GM21526 (cell line): ENCODE data around the gene ATG7.
"Not testable (repeated sequence)": the region's sequence is repeated elsewhere in the genome, so short reads cannot be mapped to it uniquely, and the experiment has no call there.

Source experiments
- ATAC-seq: cut with Tn5 transposase; IDR thresholded peaks from one replicate; pipeline ENCODE4 v1.9.1; 2021; ENCODE audit warnings: moderate library complexity; ENCODE audit not compliant: unreplicated experiment, low FRiP score

ATG7 gene

GRCh38 chr3:11291808-11292207 lies 19.6 kb downstream of the ATG7 start:
- ATAC-seq: no peak

- ATAC-seq: no peak
Measured at GRCh38 chr3:11297126-11297525, 24.9 kb downstream of the ATG7 start.

- ATAC-seq: peak; percentile 65
Measured at GRCh38 chr3:11300970-11301369, 28.8 kb downstream of the ATG7 start.

- ATAC-seq: no peak
Measured at GRCh38 chr3:11302444-11302843, 30.2 kb downstream of the ATG7 start.

GRCh38 chr3:11304175-11304574 lies 32.0 kb downstream of the ATG7 start:
- ATAC-seq: no peak

GRCh38 chr3:11305509-11305908 lies 33.3 kb downstream of the ATG7 start:
- ATAC-seq: no peak

GRCh38 chr3:11306817-11307589 lies 34.8 kb downstream of the ATG7 start:
- ATAC-seq: no peak

GRCh38 chr3:11307830-11308432 lies 35.7 kb downstream of the ATG7 start:
- no peak for ATAC-seq

GRCh38 chr3:11310258-11310657 lies 38.1 kb downstream of the ATG7 start:
- ATAC-seq: no peak

- ATAC-seq: no peak
Measured at GRCh38 chr3:11312166-11312565, 40.0 kb downstream of the ATG7 start.

GRCh38 chr3:11317300-11317699 lies 45.1 kb downstream of the ATG7 start:
- ATAC-seq: no peak

GRCh38 chr3:11322931-11323330 lies 50.7 kb downstream of the ATG7 start:
- no peak for ATAC-seq

- ATAC-seq: no peak
Measured at GRCh38 chr3:11323813-11324212, 51.6 kb downstream of the ATG7 start.

- ATAC-seq: no peak
Measured at GRCh38 chr3:11327619-11328018, 55.4 kb downstream of the ATG7 start.

GRCh38 chr3:11328196-11328945 lies 56.2 kb downstream of the ATG7 start:
- ATAC-seq: no peak

GRCh38 chr3:11329777-11330176 lies 57.6 kb downstream of the ATG7 start:
- no peak for ATAC-seq

- no peak for ATAC-seq
Measured at GRCh38 chr3:11331101-11331500, 58.9 kb downstream of the ATG7 start.

GRCh38 chr3:11335056-11335608 lies 62.9 kb downstream of the ATG7 start:
- ATAC-seq: no peak

- ATAC-seq: no peak
Measured at GRCh38 chr3:11339541-11339940, 67.3 kb downstream of the ATG7 start.

GRCh38 chr3:11346416-11346815 lies 74.2 kb downstream of the ATG7 start:
- no peak for ATAC-seq

GRCh38 chr3:11348877-11349276 lies 76.7 kb downstream of the ATG7 start:
- ATAC-seq: not testable (repeated sequence)
